Measurements from ENCODE around the gene HERPUD1. TPM values are rescaled to one million over a fixed set of nuclear protein-coding genes. Genes with fewer than 3 reads are reported as not detected.

The HERPUD1 gene
- total RNA-seq, 1 donor from 2014 or later, result 60.8 TPM

GRCh38 chr16:56921571-56921970, 10.4 kb upstream of the HERPUD1 start:
- DNase-seq (ENCODE audit: low spot score), result no peak
- no peak overlapping the region for H3K4me3 Mint-ChIP-seq (ENCODE audit: unreplicated experiment)
- H3K27me3 Mint-ChIP-seq (ENCODE audit: unreplicated experiment), result peaks cover 1% of the 10 kb centered on the region
- no peak for TF ChIP-seq CTCF (IDR thresholded peaks at IDR 0.05; ENCODE audit: unreplicated experiment)
- H3K27ac Mint-ChIP-seq (ENCODE audit: unreplicated experiment), result no peak overlapping the region
- no peaks in the 10 kb centered on the region for H3K9me3 Mint-ChIP-seq (ENCODE audit: unreplicated experiment)
- H3K36me3 Mint-ChIP-seq (ENCODE audit: low read depth, unreplicated experiment), result no peaks in the 10 kb centered on the region
- no peaks in the 10 kb centered on the region for H3K4me1 Mint-ChIP-seq (ENCODE audit: unreplicated experiment)

- H3K27ac Mint-ChIP-seq (ENCODE audit: unreplicated experiment), result no peak overlapping the region
- H3K9me3 Mint-ChIP-seq (ENCODE audit: unreplicated experiment), result no peaks in the 10 kb centered on the region
- no peaks in the 10 kb centered on the region for H3K36me3 Mint-ChIP-seq (ENCODE audit: low read depth, unreplicated experiment)
- no peak for TF ChIP-seq CTCF (IDR thresholded peaks at IDR 0.05; ENCODE audit: unreplicated experiment)
- H3K27me3 Mint-ChIP-seq (ENCODE audit: unreplicated experiment), result peaks cover 1% of the 10 kb centered on the region
- no peak for DNase-seq (ENCODE audit: low spot score)
- H3K4me1 Mint-ChIP-seq (ENCODE audit: unreplicated experiment), result no peaks in the 10 kb centered on the region
- no peak overlapping the region for H3K4me3 Mint-ChIP-seq (ENCODE audit: unreplicated experiment)
Observed at GRCh38 chr16:56923481-56924091, 8.4 kb upstream of the HERPUD1 start.

- Mint-ChIP-seq H3K4me1 (ENCODE audit: unreplicated experiment) (peaks cover 2% of the 10 kb centered on the region), H3K36me3 (ENCODE audit: low read depth, unreplicated experiment) (no peaks in the 10 kb centered on the region), H3K4me3 (ENCODE audit: unreplicated experiment) (no peak overlapping the region), H3K27me3 (ENCODE audit: unreplicated experiment) (peaks cover 2% of the 10 kb centered on the region), H3K9me3 (ENCODE audit: unreplicated experiment) (no peaks in the 10 kb centered on the region), H3K27ac (ENCODE audit: unreplicated experiment) (no peak overlapping the region)
- DNase-seq (ENCODE audit: low spot score), result no peak
- TF ChIP-seq CTCF (IDR thresholded peaks at IDR 0.05; ENCODE audit: unreplicated experiment), result no peak
Observed at GRCh38 chr16:56927471-56927870, 4.5 kb upstream of the HERPUD1 start.

- Mint-ChIP-seq H3K27ac (ENCODE audit: unreplicated experiment) (no peak overlapping the region), H3K36me3 (ENCODE audit: low read depth, unreplicated experiment) (peaks cover 4% of the 10 kb centered on the region), H3K4me1 (ENCODE audit: unreplicated experiment) (peaks cover 13% of the 10 kb centered on the region), H3K4me3 (ENCODE audit: unreplicated experiment) (no peak overlapping the region), H3K9me3 (ENCODE audit: unreplicated experiment) (no peaks in the 10 kb centered on the region), H3K27me3 (ENCODE audit: unreplicated experiment) (peaks cover 12% of the 10 kb centered on the region)
- DNase-seq (ENCODE audit: low spot score), result no peak
- TF ChIP-seq CTCF (IDR thresholded peaks at IDR 0.05; ENCODE audit: unreplicated experiment), result no peak
Observed at GRCh38 chr16:56929639-56930038, 2.3 kb upstream of the HERPUD1 start.

DNA sequence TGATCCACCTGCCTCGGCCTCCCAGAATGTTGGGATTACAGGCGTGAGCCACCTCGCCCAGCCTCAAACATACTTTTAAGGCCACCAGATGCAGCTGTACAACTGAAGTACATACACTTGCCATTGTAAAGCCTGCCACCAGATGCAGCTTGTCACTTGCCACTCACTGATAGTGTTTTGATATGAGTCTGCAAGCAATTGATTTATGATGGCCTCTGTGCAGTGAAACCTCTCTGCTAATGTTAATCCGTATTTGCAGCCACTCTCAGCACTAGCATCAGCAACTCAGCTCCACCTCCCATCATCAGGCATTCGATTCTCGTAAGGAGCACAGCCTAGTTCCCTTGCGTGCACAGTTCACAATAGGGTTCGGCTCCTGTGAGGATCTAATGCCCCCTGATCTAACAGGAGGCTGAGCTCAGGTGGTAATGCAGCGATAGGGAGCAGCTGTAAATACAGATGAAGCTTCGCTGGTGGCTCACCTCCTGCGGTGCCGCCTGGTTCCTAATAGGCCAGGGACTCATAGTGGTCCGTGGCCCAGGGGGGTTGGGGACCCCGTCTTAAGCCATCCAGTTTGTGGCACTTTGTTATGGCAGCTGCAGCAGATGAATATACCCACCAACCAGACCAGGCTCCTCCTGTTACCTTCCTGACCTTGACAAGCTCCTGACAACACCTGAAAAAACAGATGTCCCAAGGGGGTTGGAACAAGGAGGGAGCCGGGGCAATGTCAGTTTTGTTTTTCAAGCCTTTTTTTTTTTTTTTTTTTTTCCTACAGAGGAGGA, 1.3 kb upstream of the HERPUD1 start:
- DNase-seq (ENCODE audit: low spot score), result no peak
- Mint-ChIP-seq H3K9me3 (ENCODE audit: unreplicated experiment) (no peaks in the 10 kb centered on the region), H3K27ac (ENCODE audit: unreplicated experiment) (no peak overlapping the region), H3K27me3 (ENCODE audit: unreplicated experiment) (peaks cover 10% of the 10 kb centered on the region), H3K4me1 (ENCODE audit: unreplicated experiment) (peaks cover 23% of the 10 kb centered on the region), H3K4me3 (ENCODE audit: unreplicated experiment) (no peak overlapping the region), H3K36me3 (ENCODE audit: low read depth, unreplicated experiment) (peaks cover 12% of the 10 kb centered on the region)
- TF ChIP-seq CTCF (IDR thresholded peaks at IDR 0.05; ENCODE audit: unreplicated experiment), result no peak
